ENCODE results near the gene SOCS4. TPM values are rescaled to one million over a fixed set of nuclear protein-coding genes. Genes with fewer than 3 reads are reported as not detected.

Gene SOCS4
- total RNA-seq, 4 donors from 2014 or later, result 9.7 to 19.3 (median 14.3) TPM

- intact Hi-C loops (cut with DNase I; ENCODE audit: low total_unique reads), result loop anchor here (5.0 kb wide), 1 partner anchor 34 kb away; no protein-coding TSS in a partner anchor
- H3K27ac ChIP-seq, result peak overlapping the region; percentile 98 to 100 (median 99)
- ATAC-seq, result no peak
- no peaks in the 10 kb centered on the region for H3K27me3 ChIP-seq
- no peak for TF ChIP-seq CTCF (IDR thresholded peaks at IDR 0.05 in 4 of 5, conservative IDR thresholded peaks at IDR 0.05 in 1 of 5)
- TF ChIP-seq POLR2A (IDR thresholded peaks at IDR 0.05), result no peak
- H3K4me1 ChIP-seq, result peaks cover 17 to 31% of the 10 kb centered on the region in 2 donors
- H3K4me3 ChIP-seq, result peak overlapping the region in 2 of 4 donors; percentile 96 to 97
- no peak for DNase-seq
- in situ Hi-C loops (cut with MboI; ENCODE audit: low sequenced_read_pairs in 4 of 4), result no loop called here
- no peaks in the 10 kb centered on the region for H3K9me3 ChIP-seq
- no peaks in the 10 kb centered on the region for H3K36me3 ChIP-seq
These were observed 26.0 kb downstream of the SOCS4 start for GRCh38 chr14:55053018-55053417.

DNA sequence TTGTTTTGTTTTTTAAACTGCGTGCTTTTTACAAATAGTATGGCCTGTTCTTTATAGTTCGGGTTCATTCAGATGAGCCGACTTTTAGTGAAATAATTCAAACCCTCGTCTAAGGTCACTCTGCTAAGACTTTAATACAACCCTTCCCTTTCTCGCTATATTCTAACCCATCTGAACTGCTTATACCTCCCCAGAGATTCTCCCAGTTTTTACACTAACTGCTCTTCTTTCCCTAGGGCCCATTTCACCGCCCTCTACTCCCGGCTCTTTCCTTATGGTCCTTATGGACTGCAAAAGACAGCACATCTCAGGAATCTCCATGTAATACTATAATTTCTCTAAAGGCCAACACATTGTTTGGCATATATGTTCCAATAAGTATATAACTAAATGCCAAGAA lies 26.5 kb downstream of the SOCS4 start:
- no peaks in the 10 kb centered on the region for H3K27me3 ChIP-seq
- intact Hi-C loops (cut with DNase I; ENCODE audit: low total_unique reads), result loop anchor here (5.0 kb wide), 1 partner anchor 34 kb away; no protein-coding TSS in a partner anchor
- peaks cover 17 to 31% of the 10 kb centered on the region in 2 donors for H3K4me1 ChIP-seq
- no peak for ATAC-seq
- H3K27ac ChIP-seq, result peak overlapping the region; percentile 98 to 100 (median 99)
- TF ChIP-seq POLR2A (IDR thresholded peaks at IDR 0.05) (no peak), CTCF (IDR thresholded peaks at IDR 0.05 in 4 of 5, conservative IDR thresholded peaks at IDR 0.05 in 1 of 5) (no peak)
- no peaks in the 10 kb centered on the region for H3K36me3 ChIP-seq
- no peak overlapping the region for H3K4me3 ChIP-seq
- H3K9me3 ChIP-seq, result no peaks in the 10 kb centered on the region
- no peak for DNase-seq
- in situ Hi-C loops (cut with MboI; ENCODE audit: low sequenced_read_pairs in 4 of 4), result no loop called here

GRCh38 chr14:55054098-55054497 lies 27.1 kb downstream of the SOCS4 start:
- Histone ChIP-seq H3K4me3 (no peak overlapping the region), H3K4me1 (peaks cover 17 to 31% of the 10 kb centered on the region in 2 donors)

GRCh38 chr14:55057919-55058318 lies 30.9 kb downstream of the SOCS4 start:
- Histone ChIP-seq H3K4me3 (no peak overlapping the region), H3K9me3 (no peaks in the 10 kb centered on the region), H3K36me3 (peaks cover 0 to 8% of the 10 kb centered on the region in 2 donors), H3K27ac (no peak overlapping the region), H3K27me3 (no peaks in the 10 kb centered on the region), H3K4me1 (peaks cover 25 to 27% of the 10 kb centered on the region in 2 donors)
- in situ Hi-C loops (cut with MboI; ENCODE audit: low sequenced_read_pairs in 4 of 4), result no loop called here
- no peak for ATAC-seq
- DNase-seq, result no peak
- intact Hi-C loops (cut with DNase I; ENCODE audit: low total_unique reads), result no loop called here
- TF ChIP-seq POLR2A (IDR thresholded peaks at IDR 0.05) (no peak), CTCF (IDR thresholded peaks at IDR 0.05 in 4 of 5, conservative IDR thresholded peaks at IDR 0.05 in 1 of 5) (no peak)

More at GRCh38 chr14:55054098-55054497, 27.1 kb downstream of the SOCS4 start:
- Histone ChIP-seq H3K9me3 (no peaks in the 10 kb centered on the region), H3K36me3 (no peaks in the 10 kb centered on the region), H3K27ac (no peak overlapping the region), H3K27me3 (no peaks in the 10 kb centered on the region)
- ATAC-seq (no peak), DNase-seq (no peak)
- TF ChIP-seq POLR2A (IDR thresholded peaks at IDR 0.05) (no peak), CTCF (IDR thresholded peaks at IDR 0.05 in 4 of 5, conservative IDR thresholded peaks at IDR 0.05 in 1 of 5) (no peak)
- in situ Hi-C loops (cut with MboI; ENCODE audit: low sequenced_read_pairs in 4 of 4) (no loop called here), intact Hi-C loops (cut with DNase I; ENCODE audit: low total_unique reads) (loop anchor here (5.0 kb wide), 1 partner anchor 33 kb away; no protein-coding TSS in a partner anchor)

DNA sequence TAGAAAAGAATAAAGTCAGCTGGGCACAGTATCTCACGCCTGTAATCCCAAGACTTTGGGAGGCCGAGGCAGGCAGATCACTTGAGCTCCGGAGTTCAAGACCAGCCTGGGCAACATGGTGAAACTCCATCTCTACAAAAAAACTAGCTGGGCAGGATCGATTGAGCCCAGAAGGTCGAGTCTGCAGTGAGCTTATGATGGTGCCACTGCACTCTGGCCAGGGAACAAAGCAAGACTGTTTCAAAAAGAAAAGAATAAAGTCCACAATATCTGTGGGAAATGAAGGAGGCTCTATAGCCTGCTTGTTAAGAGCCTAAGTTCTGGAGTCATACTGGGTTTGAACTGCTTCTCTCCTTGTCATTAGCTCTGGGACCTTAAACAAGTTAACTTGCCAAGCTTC lies 32.3 kb downstream of the SOCS4 start:
- H3K4me3 ChIP-seq, result no peak overlapping the region
- H3K36me3 ChIP-seq, result peaks cover 0 to 20% of the 10 kb centered on the region in 2 donors
- DNase-seq, result no peak
- peaks cover 19 to 21% of the 10 kb centered on the region in 2 donors for H3K4me1 ChIP-seq
- H3K27ac ChIP-seq, result no peak overlapping the region
- no peak for ATAC-seq
- no peaks in the 10 kb centered on the region for H3K27me3 ChIP-seq
- intact Hi-C loops (cut with DNase I; ENCODE audit: low total_unique reads), result no loop called here
- in situ Hi-C loops (cut with MboI; ENCODE audit: low sequenced_read_pairs in 4 of 4), result no loop called here
- H3K9me3 ChIP-seq, result no peaks in the 10 kb centered on the region
- TF ChIP-seq POLR2A (IDR thresholded peaks at IDR 0.05) (no peak), CTCF (IDR thresholded peaks at IDR 0.05 in 4 of 5, conservative IDR thresholded peaks at IDR 0.05 in 1 of 5) (no peak)
